GM21423 (cell line): ENCODE results near the gene ULBP2.

Experiments used
- ATAC-seq: cut with Tn5 transposase; IDR thresholded peaks from one replicate; pipeline ENCODE4 v1.9.1; 2021; ENCODE audit warnings: mild to moderate bottlenecking, moderate library complexity; ENCODE audit not compliant: unreplicated experiment

The ULBP2 gene, protein sequence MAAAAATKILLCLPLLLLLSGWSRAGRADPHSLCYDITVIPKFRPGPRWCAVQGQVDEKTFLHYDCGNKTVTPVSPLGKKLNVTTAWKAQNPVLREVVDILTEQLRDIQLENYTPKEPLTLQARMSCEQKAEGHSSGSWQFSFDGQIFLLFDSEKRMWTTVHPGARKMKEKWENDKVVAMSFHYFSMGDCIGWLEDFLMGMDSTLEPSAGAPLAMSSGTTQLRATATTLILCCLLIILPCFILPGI

GRCh38 chr6:149941583-149942460, at the start of gene ULBP2:
Gene ULBP2 (plus strand): TSS chr6:149942014. CDS start chr6:149942073, 59 bp downstream.
- ATAC-seq = no peak

- no peak for ATAC-seq
These were observed 46.7 kb upstream of the ULBP2 start for GRCh38 chr6:149895048-149895590.

- no peak for ATAC-seq
These were observed 46.0 kb upstream of the ULBP2 start for GRCh38 chr6:149895833-149896271.

GRCh38 chr6:149896491-149896890, 45.3 kb upstream of the ULBP2 start:
- ATAC-seq = no peak

- no peak for ATAC-seq
These were observed 44.7 kb upstream of the ULBP2 start for GRCh38 chr6:149897015-149897697.

DNA sequence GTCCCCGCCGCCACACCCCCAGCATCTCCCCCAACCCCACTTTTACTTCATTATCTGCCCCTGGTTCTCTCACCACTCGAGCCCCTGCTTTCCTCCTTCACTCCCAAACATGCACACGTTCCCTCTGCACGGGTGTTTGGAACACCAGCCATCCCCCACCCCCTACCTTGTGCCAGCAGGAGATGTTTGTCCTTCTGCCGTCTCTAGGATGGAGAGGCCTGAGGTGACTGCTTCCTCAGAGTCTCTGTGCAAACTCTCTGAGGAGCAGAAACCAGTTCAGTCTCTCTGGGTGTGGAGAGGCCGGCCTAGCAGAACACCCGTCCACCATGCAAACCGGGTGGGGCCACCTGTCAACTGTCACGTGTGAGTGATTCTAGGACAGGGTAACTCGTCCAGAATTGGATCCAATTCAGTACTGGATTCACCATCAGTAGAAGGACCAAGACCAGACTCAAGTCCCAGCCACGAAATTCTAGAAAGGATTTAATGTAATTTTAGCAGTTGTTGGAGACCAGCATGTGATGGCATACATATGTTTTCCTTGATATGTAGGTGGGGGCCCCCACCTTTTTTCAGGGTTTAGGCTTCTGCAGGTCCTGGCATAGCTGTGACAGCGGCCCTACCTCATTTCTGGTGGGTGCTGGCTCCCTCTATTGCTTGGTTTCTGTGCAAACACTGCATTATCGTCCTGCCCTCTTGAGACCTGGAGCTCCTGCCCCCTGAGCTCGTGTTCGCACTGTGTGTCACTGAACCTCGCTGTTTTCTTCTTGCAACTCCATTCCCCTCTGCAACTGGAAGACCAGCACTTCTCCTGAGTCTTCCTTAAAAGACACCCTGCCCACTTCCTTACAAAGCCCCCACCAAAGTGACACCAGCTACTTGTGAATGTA, 43.7 kb upstream of the ULBP2 start, which contains the start of gene RAET1E:
Gene RAET1E, minus strand, starts transcription at position 259 of the 890 bp plus-strand sequence. CDS start 7,212 bp downstream, outside the sequence.
- ATAC-seq = no peak

DNA sequence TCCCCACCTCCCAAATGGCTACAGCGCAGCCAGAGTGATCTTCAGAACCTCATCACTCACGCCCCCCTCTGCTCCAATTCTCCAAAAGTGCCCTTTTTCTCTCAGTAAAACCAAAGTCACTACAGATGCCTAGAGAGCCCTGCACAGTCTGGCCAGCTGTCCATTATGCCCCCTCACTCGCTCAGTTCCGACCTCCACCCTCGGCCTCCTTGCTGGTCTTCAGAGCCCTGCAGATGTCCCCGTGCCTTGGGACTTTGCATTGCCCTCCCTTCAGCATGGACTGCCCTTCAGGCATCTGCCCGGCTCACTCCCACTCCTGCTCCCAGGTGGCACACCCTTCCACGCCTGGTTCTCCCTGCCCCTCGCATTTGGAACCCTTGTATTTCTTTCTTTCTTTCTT, 42.8 kb upstream of the ULBP2 start:
- no peak for ATAC-seq

GRCh38 chr6:149899486-149899885, 42.3 kb upstream of the ULBP2 start:
- no peak for ATAC-seq

- ATAC-seq = no peak
These were observed 41.7 kb upstream of the ULBP2 start for GRCh38 chr6:149899926-149900619.

DNA sequence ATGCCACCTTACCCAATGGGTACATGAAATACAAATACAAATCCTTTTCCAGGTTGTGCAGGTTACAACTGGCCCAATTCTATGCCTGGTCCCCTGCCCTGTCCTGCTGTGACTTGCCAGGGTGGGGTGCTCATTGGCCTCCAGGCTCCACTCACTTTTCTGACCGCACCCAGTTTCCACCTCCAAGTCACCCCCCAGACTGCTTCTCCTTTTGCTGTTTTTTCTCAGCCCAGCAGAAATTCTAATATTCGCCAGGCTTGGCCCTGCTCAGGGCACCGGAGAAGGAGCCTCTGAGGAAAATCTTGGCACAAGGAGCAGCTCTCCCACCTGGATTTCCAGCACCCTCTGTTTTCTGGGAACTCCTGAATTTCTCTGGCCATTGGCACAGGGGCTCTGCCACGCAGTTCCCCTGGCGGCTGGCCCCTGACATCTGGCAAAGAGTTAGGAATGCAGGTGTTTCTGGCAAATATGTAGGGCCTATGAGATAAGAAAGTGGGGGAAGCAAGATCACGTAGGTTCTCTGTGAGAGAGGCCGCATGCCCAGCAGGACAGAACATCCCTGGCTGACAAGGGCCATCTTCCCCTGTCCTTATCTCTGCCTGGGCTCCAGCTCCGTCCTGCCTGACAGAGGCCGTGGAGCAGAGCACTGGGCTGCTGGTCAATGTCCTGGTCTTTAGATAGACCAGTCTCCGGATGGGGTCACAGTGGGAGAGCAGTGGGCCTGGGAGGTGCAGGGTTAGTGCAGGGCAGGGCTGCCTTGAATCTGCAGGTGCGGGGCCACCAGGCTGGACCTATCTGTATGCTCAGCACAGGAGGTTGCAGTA, 41.0 kb upstream of the ULBP2 start:
- ATAC-seq = no peak

DNA sequence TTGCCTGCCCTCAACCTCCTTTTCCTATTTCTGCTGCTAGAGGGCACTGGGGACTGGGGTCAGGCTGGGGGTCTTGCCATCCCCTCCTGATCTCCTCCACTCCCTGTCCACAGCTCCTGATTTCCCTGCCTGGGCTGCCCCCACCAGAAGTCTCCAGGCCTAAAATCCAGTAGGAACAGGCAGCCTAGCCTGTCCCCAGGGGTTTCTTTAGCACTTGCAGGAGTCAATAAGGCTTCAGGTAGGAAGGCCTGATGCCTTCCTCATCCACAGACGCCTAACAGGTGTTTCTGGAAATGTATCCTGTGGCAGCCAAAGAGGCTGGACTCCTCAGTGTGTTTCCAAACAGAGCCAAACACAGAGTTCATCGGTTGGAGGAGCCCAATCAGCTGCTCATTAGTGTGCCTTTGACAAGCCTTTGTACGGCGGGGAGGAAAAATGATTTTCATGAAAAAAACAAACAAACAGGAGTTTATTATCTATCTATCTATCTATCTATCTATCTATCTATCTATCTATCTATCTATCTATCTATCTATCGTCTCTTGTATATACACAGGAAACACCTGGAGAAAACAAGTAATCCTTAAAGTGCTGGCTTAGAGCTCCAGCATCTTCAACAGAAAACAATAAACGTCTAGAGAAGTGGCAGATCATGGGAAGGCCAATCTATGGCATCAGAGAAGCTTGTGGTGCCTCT, 40.2 kb upstream of the ULBP2 start:
- ATAC-seq = no peak

- no peak for ATAC-seq
These were observed 37.7 kb upstream of the ULBP2 start for GRCh38 chr6:149903938-149904611.

- no peak for ATAC-seq
These were observed 37.0 kb upstream of the ULBP2 start for GRCh38 chr6:149904661-149905370.

DNA sequence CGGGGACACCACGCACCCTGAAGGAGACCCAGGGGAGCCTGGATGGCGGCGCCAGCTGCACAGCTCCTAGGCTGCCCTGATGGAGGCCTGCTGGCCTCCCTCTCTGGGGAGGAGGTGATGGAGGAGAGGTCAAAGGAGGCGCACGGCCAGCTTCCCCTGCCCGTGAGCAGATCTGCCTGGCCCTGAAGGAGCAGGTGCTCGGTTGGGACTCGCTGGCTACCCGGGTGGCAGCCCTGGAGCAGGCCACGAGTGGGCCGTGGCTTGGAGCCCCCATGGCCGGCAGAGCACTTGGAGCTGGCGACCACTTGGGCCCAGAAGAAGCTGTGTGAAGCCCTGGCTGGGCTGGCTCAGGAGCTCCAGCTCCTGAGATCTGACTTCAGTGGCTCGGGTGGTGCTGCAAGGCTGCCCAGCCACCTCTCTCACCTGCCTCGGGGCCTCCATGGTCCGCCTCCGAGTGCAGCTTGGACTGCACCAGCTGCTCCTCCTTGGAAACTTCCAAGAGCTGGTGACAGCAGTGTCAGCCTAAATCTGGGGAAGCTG, 36.4 kb upstream of the ULBP2 start:
- ATAC-seq = no peak

DNA sequence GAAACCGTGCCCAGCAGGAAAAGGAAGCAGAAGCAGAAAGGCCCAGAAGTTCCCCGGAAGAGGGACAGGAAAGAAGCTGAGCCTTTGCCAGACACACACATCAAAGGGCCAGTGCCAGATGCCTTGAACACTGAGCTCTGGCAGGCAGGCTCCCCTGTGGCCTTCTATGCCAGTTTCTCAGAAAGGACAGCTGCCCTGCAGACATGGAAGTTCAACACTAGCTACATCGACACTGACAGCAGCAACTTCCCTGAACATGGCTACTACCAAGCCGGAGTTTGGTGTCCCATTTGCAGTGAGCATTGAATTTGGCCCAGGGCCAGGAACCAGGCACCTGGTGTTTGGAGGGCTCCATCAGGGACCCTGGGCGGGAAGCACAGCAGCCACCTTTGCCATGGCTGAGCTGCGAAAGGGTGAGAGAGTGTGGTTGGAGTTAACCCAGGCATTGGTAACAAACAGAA, 35.9 kb upstream of the ULBP2 start:
- ATAC-seq = no peak

DNA sequence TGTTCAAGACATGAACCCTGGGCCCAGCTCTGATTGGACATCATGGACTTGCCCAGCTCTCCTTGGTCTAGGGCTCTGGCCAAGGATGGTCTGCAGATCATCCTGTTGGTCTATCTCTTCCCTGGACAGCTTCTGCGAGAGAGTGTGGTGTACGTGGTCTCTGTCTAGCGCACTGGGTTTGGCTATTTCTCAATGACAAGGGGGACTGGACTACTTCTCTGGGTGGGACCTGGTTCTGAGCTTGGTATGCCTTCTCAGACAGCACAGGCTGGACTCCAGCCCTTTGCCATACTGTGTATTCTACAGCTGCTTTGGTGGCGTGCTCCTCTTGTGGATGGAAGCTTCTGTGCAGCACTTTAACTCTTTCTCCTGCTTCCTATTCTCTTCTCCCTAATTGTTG, 35.4 kb upstream of the ULBP2 start:
- ATAC-seq = no peak

- ATAC-seq = no peak
These were observed 34.5 kb upstream of the ULBP2 start for GRCh38 chr6:149907317-149907716.
